Measurements from ENCODE around the gene SERPINA1.

The SERPINA1 gene

DNA sequence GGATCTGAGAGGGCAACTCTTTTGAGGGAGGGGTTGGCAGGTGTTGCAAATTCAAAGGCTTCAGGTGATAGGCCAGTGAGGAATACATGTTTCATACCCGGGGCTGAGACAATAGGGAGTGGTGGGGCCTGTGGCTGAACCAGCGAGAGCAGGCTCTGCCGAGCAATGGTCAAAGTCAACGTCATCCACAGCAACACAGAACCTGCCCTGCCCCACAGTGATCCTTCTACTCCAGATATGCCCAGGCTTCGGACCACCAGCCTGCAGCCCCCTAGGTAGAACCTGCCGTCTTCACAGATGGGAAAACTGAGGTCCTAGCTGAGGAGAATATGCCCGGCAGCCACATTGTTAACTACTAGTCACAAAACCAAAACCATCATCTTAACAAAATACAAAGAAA, 4.1 kb downstream of the SERPINA1 start:
- DNase-seq (ENCODE audit: extremely low read depth in 1 of 2, low read depth in 1 of 2), result no peak

DNA sequence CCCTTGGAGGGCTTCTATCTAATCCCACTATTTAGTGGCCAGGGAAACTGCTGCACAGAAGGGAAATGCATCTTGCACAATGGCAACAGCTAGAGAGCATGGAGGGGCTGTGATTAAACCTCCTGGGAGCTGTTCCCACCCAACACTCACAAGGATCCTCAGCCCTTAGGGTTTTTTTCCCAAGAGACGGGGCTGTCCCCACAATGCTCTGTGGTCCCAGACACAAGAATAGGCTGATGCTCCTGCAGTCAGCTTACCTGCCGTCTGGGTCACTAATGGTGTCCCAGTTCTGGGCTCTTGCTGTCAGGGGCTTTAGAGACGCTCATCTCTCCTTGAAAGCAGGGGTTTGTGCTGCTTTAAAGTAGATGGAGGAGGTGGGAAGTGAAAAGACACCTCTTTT, 4.6 kb downstream of the SERPINA1 start:
- DNase-seq (ENCODE audit: extremely low read depth in 1 of 2, low read depth in 1 of 2), result no peak

DNA sequence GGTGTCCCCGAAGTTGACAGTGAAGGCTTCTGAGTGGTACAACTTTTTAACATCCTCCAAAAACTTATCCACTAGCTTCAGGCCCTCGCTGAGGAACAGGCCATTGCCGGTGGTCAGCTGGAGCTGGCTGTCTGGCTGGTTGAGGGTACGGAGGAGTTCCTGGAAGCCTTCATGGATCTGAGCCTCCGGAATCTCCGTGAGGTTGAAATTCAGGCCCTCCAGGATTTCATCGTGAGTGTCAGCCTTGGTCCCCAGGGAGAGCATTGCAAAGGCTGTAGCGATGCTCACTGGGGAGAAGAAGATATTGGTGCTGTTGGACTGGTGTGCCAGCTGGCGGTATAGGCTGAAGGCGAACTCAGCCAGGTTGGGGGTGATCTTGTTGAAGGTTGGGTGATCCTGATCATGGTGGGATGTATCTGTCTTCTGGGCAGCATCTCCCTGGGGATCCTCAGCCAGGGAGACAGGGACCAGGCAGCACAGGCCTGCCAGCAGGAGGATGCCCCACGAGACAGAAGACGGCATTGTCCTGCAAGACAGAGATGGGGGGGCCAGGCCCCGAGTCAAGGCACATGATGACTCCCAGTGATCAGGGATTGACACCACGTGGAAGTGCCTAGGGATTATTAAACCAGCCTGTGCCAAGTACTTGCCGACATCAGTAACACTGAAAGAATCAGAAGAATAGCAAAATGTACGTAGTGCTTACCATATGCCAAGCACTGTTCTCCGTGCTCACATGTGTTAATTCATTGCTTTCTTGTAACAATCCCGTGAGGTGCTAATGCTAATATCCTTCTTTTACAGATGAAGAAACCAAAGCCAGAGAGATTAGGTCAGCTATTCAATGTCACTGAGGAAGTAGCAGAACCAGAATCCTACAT, 5.4 kb downstream of the SERPINA1 start:
- DNase-seq (ENCODE audit: extremely low read depth in 1 of 2, low read depth in 1 of 2), result no peak

DNA sequence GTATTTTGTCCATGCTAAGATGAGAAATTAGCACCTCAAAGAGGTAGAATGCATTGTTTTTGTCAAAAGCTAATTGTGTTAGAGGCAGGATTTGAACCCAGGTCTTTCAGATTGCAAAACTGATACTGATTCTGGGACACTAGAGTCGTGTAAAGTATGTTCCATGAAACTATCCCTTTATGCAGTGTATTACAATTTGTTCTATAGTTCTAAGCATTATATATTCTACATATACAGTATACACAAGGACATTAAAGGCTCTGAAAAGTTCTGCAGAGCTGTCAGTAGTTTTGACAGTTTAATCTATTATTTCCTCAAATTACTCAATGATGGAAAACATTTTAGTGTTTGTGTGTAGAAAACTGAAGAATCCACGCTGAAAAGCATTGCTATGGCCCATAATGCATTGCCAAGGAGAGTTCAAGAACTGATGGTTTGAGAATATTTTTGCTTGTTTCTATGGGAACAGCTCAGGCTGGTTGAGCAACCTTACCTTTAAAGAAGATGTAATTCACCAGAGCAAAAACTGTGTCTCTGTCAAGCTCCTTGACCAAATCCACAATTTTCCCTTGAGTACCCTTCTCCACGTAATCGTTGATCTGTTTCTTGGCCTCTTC, 6.2 kb downstream of the SERPINA1 start:
- DNase-seq (ENCODE audit: extremely low read depth in 1 of 2, low read depth in 1 of 2), result no peak

- no peak for DNase-seq (ENCODE audit: extremely low read depth in 1 of 2, low read depth in 1 of 2)
These were observed 7.0 kb downstream of the SERPINA1 start for GRCh38 chr14:94381149-94382030.

DNA sequence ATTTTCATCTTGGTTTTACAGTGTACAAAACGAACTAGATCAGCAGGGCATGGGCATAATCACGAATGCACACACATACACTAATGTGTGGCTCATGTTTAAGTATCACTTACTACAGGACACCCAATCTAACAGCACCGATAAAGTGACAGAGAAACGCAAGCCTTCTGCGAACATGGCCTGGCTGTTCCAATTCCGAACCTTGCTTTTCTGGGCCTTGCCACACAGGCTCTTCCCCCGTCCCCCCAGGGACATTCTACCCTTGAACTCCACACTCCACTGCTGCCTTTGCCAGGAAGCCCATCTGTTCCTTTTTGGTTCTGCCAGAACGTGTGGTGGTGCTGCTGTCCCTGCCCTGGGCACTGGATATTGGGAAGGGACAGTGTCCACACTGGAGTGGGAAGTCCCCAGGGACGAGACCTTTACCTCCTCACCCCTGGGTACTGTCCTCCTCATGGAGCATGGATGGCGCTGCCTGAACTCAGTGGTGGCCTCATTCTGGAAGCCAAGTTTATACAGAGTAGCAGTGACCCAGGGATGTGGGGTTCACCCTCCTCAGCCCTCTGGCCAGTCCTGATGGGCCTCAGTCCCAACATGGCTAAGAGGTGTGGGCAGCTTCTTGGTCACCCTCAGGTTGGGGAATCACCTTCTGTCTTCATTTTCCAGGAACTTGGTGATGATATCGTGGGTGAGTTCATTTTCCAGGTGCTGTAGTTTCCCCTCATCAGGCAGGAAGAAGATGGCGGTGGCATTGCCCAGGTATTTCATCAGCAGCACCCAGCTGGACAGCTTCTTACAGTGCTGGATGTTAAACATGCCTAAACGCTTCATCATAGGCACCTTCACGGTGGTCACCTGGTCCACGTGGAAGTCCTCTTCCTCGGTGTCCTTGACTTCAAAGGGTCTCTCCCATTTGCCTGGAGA, 7.9 kb downstream of the SERPINA1 start:
- DNase-seq (ENCODE audit: extremely low read depth in 1 of 2, low read depth in 1 of 2), result no peak

DNA sequence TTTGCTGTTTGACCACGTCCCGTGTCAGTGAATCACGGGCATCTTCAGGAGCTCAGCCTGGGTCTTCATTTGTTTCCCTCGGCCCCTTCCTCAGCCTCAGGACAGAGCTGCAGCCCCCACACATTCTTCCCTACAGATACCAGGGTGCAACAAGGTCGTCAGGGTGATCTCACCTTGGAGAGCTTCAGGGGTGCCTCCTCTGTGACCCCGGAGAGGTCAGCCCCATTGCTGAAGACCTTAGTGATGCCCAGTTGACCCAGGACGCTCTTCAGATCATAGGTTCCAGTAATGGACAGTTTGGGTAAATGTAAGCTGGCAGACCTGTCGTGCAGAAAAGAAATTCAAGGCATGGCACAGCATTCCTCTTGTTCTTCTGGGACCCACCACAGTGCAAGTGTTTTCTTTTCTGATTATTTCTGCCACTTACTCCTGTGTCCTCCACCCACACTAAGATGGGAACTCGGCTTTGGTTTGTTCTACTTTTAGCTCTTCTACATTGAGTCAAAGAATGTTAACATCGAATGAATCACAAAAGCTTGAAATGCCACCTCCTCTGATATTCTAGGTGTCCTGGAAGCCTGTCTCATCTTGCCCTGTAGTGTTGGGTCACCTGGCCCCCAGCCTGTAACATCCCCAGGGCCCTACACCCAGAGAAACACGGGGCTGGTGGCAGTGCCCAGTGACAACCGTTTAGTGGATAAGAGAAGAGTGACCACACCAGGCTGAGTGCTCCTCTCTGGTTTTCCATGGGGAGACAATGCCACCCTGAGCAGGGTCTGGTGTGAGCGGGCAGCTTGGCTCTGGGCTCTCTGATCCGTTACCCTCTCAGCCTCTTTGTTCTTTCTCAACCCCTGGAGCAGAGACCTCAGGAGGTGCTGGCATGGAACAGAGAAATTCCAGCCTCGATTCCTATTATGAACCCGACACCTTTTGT, 8.8 kb downstream of the SERPINA1 start:
- no peak for DNase-seq (ENCODE audit: extremely low read depth in 1 of 2, low read depth in 1 of 2)

DNA sequence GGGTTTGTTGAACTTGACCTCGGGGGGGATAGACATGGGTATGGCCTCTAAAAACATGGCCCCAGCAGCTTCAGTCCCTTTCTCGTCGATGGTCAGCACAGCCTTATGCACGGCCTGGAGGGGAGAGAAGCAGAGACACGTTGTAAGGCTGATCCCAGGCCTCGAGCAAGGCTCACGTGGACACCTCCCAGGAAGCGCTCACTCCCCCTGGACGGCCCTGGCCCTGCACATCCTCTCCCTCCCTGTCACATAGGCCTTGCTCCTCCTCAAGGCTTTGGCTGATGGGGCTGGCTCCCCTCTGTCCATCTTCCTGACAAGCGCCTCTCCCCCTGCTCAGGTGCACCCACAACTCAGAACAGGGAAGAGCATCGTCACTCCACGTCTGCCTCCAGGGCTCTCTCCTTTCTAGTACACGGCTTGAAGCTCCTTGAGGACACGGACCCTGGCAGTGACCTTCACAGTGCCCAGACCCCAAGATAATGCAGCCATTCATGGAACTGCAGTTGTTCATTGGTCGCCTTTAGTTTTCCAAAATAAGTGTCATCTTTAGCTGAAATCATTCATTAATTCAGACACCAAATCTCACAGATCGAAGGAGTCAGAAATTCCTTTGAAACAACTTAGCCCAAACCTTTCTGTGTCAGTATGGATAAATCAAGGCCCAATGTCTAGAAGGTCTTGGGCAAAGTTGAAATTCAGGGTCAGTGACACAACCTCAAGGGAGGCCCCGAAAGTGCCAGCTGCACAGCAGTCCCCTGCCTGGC, 9.7 kb downstream of the SERPINA1 start:
- no peak for DNase-seq (ENCODE audit: extremely low read depth in 1 of 2, low read depth in 1 of 2)

DNA sequence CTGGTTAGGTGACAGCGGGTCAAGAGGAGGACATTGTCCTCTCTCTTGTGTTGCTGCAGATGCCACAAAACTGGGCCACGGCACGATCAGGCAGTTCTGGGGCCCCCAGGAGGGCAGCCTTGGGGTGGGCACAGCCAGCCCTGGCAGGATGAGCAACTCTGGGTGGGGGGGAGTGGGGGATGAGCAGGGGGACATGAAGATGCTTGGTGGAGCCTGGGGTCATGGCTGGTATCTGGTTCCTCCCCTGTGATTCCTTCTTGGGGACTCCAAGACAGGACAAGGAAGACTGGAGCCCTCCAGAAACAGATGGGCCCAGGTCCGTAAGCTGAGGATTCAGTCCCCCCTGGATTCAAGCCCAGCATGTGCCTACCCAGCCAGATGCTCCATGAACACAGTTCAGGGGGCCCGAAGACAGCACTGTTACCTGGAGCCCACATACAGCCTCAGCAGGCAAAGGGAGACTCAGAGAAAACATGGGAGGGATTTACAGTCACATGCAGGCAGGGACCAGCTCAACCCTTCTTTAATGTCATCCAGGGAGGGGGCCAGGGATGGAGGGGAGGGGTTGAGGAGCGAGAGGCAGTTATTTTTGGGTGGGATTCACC, 10.4 kb downstream of the SERPINA1 start:
- no peak for DNase-seq (ENCODE audit: extremely low read depth in 1 of 2, low read depth in 1 of 2)

- no peak for DNase-seq (ENCODE audit: extremely low read depth in 1 of 2, low read depth in 1 of 2)
These were observed 11.2 kb downstream of the SERPINA1 start for GRCh38 chr14:94376976-94377865.

DNA sequence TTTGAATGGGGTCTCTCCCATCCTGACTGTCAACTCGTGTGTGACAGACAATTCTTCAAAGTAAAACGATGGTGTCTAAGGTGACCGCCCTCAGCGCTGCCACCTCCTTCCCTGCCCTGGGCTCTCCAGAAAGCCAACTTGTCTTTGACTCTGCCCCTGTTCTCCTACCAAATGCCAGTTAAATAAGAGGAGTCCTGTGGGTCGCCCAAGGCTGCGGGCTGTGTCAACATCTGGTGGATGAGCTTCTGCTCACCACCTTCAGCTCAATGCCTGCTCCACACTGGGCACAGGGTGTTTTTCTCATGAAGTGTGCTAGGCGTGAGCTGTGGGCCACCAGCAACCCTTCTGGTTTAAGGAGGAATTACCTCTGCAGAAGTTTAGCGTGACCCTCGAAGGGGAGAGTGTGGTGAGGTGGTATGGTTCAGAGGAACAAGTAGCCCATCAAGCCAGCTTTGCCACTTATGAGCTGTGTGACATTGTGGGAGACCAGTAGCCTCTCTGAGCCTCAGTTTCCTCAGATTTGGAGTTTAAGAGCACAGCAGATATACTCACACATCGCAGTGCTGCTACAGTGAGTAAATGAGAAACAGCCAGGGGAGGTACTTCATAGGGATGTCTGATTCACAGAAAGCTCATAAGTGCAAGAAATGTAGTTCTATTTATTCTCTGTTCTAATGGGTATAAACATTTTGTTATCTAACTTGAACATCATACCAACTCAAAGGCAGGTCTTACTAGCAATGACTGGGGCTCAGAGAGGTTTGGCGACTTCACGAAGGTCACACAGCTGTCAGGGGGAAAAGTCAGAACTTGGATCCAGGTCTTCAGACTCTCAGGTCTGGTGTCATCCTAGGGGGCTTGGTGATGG, 12.1 kb downstream of the SERPINA1 start:
- no peak for DNase-seq (ENCODE audit: extremely low read depth in 1 of 2, low read depth in 1 of 2)

- no peak for DNase-seq (ENCODE audit: extremely low read depth in 1 of 2, low read depth in 1 of 2)
These were observed 12.8 kb downstream of the SERPINA1 start for GRCh38 chr14:94375552-94376107.

DNA sequence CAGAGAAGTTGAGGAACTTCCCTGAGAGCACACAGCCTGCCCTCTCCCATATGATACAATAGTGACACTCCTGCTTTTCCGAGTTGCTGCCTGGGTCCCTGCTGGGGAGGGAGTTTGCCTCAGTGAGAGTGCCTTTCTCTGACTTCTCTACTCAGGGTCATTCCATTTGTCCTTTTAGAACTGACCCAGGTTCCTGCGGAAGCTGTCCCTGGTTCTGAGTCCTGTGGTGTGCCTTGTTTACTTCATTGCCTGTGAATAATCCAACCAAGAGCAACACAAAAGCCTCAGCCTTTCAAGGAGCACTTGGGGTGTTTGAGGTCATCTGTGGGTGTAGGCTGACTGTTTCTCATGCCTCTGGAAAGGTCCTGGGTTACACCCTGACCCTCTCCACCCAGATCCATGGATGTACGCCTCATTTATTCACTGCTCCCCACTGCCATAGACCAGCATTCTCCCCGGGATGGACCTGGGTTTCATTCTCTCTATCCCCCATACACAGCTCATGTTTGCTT, 13.6 kb downstream of the SERPINA1 start:
- DNase-seq (ENCODE audit: extremely low read depth in 1 of 2, low read depth in 1 of 2), result no peak

GRCh38 chr14:94374116-94374515, 14.3 kb downstream of the SERPINA1 start:
- no peak for DNase-seq (ENCODE audit: extremely low read depth in 1 of 2, low read depth in 1 of 2)

- no peak for DNase-seq (ENCODE audit: extremely low read depth in 1 of 2, low read depth in 1 of 2)
These were observed 14.7 kb downstream of the SERPINA1 start for GRCh38 chr14:94373708-94374107.
